ENCODE measurements around the gene KLHDC3.
A peak's percentile ranks its signal among the peaks of the same experiment; 100 is the strongest.

Gene KLHDC3, protein sequence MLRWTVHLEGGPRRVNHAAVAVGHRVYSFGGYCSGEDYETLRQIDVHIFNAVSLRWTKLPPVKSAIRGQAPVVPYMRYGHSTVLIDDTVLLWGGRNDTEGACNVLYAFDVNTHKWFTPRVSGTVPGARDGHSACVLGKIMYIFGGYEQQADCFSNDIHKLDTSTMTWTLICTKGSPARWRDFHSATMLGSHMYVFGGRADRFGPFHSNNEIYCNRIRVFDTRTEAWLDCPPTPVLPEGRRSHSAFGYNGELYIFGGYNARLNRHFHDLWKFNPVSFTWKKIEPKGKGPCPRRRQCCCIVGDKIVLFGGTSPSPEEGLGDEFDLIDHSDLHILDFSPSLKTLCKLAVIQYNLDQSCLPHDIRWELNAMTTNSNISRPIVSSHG

DNA sequence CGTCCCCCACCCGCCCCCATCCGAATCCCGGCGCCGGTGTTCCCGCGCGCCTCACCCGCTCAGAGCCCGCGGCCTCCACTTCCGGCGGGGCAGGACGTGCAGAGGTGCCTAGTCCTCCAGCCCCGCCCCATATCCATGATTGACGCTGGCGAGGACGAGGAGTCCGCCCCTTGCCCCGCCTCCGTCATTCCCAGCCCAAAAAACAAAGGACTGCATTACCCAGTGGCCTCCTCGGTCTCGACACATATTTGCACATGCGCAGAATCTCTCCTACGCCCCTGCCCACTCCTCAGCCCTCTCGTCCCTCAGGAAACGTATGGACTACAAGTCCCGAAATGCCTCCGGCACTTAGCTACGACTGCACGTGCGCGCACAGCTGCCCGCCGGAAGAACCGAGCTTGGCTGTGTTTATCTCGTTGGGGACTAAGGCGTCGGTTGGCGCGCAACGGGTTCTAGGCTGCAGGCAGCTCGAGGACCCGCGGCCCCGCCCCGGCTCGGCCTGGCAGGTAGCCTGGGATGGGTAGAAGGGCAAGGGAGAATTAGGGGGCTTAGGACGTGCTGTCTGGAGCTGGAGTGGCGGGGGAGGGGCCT lies at the start of gene KLHDC3, which contains the start of gene MEA1:
KLHDC3 (plus strand) TSS at position 407 of the 591 bp plus-strand sequence. CDS start 2,944 bp downstream, outside the sequence.
MEA1 (minus strand) TSS at position 104 of the 591 bp plus-strand sequence. CDS start 133 bp downstream, outside the sequence.
- ATAC-seq (peak; percentile 95), DNase-seq (peak; percentile 99)

DNA sequence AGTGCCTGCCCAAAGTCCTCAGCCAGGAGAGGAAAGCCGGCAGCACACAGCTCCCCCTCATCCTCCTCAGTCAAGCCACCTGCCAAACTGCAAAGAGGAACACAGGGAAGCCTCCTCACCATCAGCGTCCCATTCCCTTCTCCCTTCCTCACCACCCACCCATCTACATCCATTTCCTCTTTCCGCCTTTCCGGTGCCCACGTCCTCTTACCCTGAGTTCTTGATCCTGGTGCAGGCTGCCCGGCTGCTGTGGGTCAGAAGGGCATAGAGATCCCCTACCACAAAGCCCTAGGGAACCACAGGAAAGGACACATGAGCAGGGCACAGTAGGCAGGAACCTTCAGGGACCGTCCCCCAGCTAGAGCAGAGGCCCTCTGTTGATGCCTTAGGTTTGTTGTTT lies 47.5 kb upstream of the KLHDC3 start:
- ATAC-seq (no peak), DNase-seq (no peak)

- DNase-seq = no peak
These were observed 46.8 kb upstream of the KLHDC3 start for GRCh38 chr6:42967228-42967627.

GRCh38 chr6:42968126-42968701 lies 45.8 kb upstream of the KLHDC3 start:
- ATAC-seq = no peak
- no peak for DNase-seq

More at GRCh38 chr6:42967228-42967627, 46.8 kb upstream of the KLHDC3 start:
- no peak for ATAC-seq

DNA sequence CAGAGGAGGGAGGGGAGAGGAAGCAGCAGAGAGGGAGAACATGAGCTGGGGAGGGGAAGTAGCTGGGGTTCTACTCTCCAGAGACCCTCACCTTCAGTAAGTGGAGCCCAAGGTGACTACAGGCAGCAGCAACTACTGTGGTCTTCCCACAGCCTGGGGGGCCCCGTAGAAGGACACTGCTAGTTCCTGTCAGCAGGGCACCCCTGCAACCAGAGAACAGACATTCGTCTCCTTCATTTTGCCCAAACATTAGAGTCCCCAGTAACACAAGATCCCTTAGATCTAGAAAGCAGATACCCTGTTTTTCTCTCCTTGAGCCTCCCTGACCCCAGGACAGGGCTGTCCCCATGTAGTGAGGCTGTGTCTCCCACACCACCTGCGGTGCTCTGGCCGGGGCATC lies 45.3 kb upstream of the KLHDC3 start:
- ATAC-seq (no peak), DNase-seq (no peak)

GRCh38 chr6:42969431-42969830 lies 44.6 kb upstream of the KLHDC3 start:
- DNase-seq = no peak
- ATAC-seq = no peak

DNA sequence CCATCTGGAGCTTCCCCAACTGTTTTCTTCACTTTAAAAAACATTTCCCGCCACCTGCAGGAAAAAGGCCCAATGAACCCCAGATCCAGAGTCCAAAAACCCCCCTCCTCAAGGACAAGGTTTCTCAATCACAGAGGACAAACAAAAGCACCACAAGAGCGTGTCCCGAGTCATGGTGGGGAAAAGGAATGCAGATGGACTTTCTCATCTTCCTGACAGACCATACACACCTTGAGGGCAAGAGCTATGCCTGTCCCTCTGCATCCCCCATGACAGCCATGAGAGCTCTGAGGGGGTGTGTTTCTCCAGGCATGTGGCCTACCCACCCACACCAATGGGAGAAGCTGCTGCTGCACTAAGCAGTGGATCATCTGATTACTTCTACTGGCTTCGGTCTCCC lies 44.1 kb upstream of the KLHDC3 start:
- ATAC-seq (no peak), DNase-seq (no peak)

- peak; percentile 80 for ATAC-seq
- DNase-seq = peak; percentile 36
These were observed 43.0 kb upstream of the KLHDC3 start for GRCh38 chr6:42970871-42971612.

DNA sequence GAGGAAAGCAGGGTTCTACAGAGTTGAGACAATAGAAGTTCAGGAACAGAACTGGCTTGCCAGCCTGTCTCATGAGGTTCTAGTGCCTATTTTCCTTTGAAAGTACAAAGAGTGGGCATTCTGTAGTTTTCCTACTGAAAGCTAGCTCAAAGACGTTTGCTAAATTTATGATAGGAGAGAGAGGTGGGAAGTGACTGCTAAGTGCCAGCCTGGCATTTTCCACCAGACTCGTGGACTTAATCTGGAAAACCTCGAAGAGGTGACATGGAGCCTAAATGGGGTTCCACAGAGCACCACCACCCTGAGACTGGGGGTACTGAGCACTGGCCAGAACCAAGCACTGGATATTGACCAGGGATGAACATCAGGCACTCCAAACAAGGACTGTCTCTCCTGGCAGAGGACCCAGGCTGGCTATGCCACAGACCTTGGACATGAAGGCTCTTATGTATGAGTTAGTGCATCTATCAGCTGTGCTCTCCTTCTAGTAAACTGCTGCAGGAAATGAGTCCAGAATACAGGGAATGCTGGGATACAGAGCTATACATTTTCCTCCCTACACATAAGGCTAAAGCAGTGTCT lies 42.2 kb upstream of the KLHDC3 start:
- no peak for DNase-seq
- ATAC-seq = no peak

DNA sequence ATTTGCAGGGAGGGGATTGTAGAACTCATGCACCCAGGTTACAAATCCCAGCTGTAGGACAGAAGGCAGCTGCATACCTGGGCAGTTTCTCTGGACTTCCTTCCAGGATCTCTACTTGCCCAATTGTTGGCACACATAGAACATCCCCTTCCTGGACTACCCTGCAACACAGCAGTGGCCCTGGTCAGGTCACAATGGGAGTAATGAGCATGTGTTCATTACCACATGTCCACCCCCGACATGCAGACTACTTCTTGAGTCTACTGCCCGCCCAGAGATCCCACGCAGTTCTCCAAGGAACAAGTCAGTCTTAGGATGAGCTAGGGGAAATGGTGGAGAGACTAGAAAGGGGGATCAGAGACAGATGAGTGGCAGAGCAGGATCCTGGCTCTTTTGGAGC lies 40.1 kb upstream of the KLHDC3 start:
- DNase-seq = no peak
- ATAC-seq = no peak

DNA sequence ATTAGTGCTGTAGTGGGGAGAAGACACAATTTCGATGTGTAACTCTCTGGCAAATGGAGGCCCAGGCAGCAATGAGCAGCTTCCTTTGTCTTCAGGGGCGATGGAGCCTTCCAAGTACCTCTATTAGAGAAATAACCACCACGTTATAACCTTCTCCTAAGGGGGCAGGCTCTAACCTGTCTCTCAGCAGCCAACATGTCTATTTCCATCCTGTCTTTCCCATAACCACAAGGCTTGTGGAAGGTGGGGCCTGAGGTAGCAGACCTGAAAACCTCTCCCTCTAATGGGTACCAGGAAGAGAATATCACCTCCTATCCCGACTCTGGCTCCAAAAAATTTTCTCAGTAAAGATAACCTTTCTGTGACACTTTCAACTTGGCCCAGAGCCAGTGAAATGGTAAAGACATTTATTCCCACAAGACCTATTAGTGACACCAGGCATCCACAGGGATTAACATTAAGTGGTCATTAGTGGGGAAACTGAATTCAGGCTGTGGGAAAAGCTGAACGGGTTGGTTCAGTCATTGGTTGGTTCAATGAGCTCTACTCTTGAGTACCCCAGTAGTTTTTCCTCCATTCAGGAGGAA lies 39.0 kb upstream of the KLHDC3 start:
- ATAC-seq = no peak
- no peak for DNase-seq

GRCh38 chr6:42978487-42978838 lies 35.6 kb upstream of the KLHDC3 start:
- ATAC-seq = no peak
- DNase-seq = peak; percentile 26

DNA sequence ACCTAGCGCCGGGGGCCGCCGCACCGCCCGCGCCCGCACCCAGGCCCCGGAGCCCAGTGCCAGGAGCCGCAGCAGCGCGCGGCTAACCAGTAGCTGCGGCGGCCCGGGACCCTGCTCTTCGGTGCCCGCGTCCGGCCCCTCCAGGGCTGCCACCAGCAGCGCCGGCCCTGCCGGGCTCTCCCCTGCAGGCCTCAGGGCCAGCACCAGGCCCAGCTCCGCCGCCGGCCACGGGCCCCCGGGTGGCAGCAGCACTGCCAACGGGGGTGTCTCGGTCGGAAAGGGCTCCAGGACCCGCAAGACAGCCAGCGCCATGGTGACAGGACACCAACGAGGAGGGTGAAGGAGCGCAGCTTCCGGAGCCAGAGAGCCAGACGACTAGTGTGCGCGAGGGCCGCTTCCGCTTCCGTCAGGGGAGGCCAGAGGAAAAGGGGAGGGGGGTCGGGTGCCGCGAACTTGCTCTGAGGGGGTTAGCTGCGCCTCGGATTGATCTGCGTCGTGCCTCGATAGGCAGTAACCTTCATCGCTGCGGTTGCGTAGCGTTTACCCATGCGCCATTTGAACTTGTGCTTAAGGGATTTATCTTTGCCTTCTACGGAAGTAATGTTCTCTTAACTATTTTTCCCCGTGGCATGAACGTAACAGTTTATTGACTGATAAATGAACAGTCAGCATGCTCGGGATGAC lies 35.1 kb upstream of the KLHDC3 start, which contains the start of gene PEX6:
PEX6 (minus strand) TSS at position 343 of the 684 bp plus-strand sequence; CDS start at position 312, 31 bp downstream.
- DNase-seq (peak; percentile 89), ATAC-seq (peak; percentile 91)

DNA sequence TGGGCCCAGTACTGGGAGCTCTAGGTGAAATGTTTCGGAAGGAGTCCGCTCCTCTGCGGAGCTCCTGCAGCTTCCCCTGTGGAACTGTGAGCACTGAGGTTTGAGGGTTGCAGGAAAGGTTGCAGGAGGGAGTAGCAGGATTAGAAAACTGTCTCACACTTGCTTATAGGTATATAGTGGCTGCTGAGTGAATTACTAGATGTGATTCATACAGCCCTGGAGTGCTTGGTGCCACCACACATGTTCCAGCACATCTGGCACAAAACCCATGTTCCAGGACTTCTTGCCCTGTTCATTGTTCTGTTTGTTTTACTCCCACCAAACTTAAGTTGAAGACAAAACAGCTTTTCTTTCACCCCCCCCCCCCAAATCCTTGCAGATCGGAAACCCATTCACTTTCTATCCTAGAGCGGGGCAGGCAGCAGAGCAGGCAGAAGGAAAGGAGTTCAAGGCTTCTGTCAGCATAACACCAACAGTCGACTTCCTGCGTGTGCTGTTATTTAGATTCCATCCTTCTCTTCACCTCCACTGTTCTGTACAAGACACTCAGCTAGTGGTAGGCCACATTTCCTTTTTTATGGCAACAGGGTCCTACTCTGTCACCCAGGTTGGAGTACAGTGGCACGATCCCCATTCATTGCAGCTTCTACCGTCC lies 34.4 kb upstream of the KLHDC3 start:
- ATAC-seq (peak; percentile 34), DNase-seq (no peak)

DNA sequence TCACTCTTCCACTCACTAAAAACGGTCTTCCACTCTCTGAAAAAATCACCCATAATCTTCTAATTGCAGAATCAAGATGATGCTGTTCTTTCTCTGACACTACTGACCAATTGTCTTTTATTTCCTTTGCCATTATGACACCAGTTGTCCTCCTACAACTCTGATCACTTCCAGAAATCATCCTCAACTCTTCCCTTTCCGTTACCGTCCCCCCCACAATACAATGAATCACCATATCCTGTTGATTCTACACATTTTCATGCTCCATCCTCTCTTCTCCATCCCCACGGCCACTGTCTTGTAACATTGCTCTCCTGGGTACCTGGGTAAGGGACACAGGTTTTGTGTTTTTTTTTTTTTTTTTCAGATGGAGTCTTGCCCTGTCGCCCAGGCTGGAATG lies 32.2 kb upstream of the KLHDC3 start:
- ATAC-seq = no peak
- DNase-seq = no peak

- ATAC-seq (peak; percentile 93), DNase-seq (peak; percentile 94)
These were observed 29.8 kb upstream of the KLHDC3 start, which contains the start of gene PPP2R5D for GRCh38 chr6:42984001-42984923. TSS of gene PPP2R5D (plus strand) at chr6:42984570. CDS start at chr6:42984678, 108 bp downstream.

DNA sequence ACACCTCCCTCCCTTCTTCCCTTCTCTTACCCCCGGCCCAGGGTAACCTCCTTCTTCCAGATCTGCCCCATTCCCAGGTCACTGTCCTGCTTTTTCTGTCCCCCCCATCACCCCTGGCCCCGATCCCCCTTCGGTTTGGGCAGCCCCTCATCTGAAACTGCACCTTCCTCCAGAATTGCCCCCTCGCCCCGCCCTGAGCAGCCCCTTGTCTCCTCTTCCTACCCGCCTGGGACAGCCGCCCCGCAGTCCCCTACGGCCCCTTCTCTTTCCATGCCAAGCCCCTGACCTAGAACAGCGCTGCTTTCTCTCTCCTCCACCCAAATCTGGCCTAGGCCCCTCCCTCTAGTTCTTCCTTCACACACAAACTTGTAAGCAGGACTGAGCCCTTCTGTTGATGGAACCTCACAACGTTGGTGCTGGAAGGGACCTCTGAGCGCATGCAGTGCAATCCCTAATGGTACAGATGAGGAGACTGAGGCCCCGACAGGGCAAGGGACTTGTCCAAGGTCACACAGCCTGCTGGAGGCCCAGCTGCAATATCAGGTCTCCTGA lies 29.0 kb upstream of the KLHDC3 start:
- ATAC-seq (no peak), DNase-seq (peak; percentile 32)

- ATAC-seq = no peak
These were observed 26.3 kb upstream of the KLHDC3 start for GRCh38 chr6:42987533-42988451.

More at GRCh38 chr6:42987533-42988451, 26.3 kb upstream of the KLHDC3 start:
- no peak for DNase-seq

Measured in stimulated activated naive CD8-positive, alpha-beta T cell treated with anti-CD3 and anti-CD28 coated beads, Interleukin-15, Interleukin-2, amounts not matched to agents 100 U/mL and 50 U/mL, for 24 hours (primary cell).